GM12865 (cell line): ENCODE results near the gene LOXL4.

ENCODE experiments used
- DNase-seq: peaks from one replicate; pipeline ENCODE4 v3.0.0; 2010; ENCODE audit warnings: low read depth
- H3K4me3 ChIP-seq: 2 replicates; pipeline ENCODE4 v1.5.1; 2011; ENCODE audit warnings: mild to moderate bottlenecking, low read depth, low read length, control low read depth
- TF ChIP-seq, protein P1 (sequence below): IDR thresholded peaks from 2 replicates; pipeline ENCODE4 v1.5.1; 2011; ENCODE audit warnings: low read length, control low read depth, low read depth, inconsistent platforms; ENCODE audit not compliant: insufficient read depth; ENCODE audit errors: missing control alignments

The LOXL4 gene

DNA sequence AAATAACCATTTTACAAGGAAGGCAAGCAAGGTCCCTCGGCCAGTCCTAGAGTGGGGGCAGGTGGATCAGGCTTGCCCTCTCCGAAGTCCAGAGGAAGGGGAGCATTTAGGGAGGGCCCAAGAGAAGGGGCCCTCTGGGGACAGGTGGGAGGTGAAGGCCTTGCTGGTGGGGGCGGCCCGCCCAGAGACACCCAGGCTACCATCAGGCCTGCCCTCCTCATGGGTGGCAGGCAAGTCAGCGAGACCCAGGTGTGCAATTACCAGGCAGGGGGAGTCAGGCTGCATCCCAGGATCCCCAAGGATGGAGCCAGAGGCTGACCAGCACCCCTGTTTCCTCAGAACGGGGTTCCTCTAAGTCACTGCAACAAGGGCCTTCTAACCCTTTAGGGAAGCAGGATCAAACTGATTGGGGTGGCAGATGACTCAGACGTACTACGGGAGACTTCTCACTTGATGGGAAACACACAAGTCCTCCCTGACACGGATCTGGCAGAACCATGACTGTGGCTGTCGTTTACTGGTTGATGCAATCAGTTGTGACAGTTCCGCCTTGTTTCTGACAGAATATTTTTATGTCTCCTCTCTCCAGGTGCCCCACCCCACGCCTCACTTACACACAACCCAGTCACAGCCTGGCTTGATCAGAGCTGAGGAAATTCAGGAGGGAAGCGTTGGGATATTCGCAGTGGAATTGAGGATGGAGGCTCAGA lies 8.2 kb downstream of the LOXL4 start:
- TF ChIP-seq, protein P1, sequence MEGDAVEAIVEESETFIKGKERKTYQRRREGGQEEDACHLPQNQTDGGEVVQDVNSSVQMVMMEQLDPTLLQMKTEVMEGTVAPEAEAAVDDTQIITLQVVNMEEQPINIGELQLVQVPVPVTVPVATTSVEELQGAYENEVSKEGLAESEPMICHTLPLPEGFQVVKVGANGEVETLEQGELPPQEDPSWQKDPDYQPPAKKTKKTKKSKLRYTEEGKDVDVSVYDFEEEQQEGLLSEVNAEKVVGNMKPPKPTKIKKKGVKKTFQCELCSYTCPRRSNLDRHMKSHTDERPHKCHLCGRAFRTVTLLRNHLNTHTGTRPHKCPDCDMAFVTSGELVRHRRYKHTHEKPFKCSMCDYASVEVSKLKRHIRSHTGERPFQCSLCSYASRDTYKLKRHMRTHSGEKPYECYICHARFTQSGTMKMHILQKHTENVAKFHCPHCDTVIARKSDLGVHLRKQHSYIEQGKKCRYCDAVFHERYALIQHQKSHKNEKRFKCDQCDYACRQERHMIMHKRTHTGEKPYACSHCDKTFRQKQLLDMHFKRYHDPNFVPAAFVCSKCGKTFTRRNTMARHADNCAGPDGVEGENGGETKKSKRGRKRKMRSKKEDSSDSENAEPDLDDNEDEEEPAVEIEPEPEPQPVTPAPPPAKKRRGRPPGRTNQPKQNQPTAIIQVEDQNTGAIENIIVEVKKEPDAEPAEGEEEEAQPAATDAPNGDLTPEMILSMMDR, result no peak
- no peak overlapping the region for H3K4me3 ChIP-seq
- no peak for DNase-seq

DNA sequence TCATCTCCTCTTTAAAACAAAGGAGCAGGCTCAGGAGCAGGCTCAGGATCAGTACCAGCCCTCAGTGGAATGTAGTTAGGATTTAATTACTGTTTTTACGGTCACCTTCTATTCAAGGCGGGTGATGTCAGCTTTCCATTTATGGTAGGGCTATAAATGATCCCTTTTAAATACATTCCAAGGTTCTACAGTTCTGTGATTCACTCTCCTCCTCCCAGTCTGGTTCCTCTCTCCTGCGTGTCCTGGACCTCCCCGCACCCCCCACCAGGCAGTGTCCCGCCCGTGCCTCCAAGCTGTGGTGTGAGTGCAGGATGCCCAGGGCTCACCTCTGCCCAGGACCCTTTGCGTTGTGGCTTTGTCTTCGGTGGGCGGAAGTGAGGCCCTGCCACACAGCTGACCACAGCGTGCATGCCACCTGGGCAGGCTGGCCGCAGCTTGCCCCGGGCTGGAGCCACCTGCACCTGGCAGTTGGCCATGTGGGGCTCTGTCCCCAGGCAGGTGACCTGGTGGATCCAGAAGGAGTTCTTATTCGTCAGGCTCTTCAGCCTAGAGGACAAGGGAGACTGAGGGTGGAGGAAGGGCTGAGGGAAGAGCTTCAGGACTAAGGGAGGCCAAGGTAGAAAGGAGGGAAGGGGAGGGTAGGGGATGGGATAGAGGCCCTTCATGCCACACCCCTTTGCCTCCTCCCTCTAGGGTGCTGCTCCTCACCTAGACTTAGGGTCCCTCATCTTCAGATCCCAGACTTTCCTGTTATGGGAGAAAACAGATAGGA lies 9.1 kb downstream of the LOXL4 start:
- DNase-seq, result no peak
- no peak overlapping the region for H3K4me3 ChIP-seq
- TF ChIP-seq, protein P1, result no peak

DNA sequence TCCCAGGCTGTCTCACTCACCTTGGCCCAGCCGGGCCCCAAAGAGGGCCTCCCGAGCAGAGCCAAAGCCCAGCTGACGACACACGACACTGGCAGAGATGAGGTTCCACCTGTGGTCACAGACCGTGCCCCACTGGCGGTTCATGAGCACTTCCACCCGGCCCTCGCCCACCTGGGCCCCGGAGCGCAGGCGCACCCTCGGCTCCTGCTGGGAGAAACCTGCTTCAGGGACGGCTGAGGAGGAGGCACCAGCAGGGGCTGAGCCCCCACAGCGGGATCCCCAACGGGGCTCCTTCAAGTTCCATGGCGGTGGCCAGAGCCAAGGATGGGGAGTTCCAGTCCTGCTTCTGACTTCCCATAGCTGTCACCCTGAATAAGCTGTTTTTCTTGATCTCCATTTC lies 10.0 kb downstream of the LOXL4 start:
- H3K4me3 ChIP-seq, result no peak overlapping the region
- TF ChIP-seq, protein P1, result no peak
- no peak for DNase-seq

DNA sequence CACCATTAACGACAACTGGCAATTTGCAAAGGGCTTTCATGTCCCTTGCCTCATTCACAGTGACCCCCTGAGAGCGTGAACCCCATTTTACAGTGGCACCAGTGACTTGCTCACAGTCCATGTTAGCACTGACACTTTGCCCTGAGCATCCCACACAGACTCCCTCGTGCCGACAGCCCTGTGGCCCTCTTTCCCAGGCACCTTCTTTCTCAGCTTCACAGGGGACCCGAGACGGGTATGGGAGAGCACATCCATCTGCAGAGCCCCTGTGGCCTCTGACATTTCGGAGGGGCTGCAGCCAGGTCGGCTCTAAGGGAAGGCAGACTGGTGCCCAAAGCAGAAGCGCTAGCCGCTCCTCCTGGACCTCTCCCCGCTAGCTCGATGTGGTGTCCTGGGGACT lies 10.8 kb downstream of the LOXL4 start:
- TF ChIP-seq, protein P1, result no peak

DNA sequence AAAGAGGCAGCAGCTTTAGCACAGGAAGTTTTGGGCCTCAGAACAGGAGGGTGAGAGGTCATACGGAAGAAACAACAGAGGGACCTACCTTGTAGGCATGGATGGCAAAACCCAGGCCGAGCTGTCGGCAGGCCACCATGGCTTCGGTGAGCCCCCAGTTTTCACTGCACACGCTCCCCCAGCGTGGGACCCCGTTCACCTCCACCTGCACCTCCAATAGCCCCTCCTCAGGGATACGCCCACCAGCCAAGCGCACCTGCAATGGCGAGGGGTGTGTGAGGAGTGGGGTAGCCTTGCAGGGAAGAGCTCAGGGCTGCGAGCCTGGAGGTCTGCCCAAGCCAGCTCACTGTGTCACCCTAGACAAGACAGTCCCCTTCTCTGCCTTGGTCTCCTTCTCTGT lies 11.3 kb downstream of the LOXL4 start:
- TF ChIP-seq, protein P1, result no peak
- DNase-seq, result no peak
- no peak overlapping the region for H3K4me3 ChIP-seq

More for the DNA sequence above, 10.8 kb downstream of the LOXL4 start:
- DNase-seq, result no peak
- no peak overlapping the region for H3K4me3 ChIP-seq

DNA sequence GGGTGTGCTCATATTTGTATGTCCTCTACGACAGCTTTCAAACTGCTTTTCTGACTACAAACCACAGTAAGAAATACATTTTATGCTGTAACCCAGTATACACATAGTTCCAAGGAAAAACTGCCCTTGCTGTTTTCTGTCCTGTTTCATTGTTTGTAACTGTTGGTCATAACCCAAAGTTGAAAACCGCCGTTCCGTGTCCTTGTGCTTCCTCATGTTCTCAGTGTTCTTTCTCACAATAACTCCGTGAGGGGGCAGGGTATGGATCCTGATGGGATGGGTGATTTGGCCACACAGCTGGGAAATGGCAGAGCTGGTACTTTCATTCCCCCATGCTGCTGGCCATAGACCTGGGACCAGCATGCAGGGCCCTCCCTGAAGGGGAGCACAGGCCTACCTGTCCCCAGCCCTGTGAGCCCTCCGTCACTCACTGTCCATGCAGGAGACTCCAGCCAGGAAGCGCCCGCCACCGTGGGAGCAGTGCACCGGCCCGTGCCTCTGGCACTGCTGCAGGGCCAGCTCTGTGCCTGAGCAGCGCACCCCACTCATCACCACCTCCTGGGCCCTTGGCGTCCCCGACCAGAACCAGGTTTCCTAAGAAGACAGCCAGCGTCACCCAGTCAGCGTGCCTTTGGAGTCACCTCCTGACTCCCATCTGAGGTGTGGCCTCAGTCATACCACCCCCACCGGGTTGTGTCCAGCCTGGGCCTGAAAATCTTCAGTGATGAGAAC lies 12.7 kb downstream of the LOXL4 start:
- no peak overlapping the region for H3K4me3 ChIP-seq
- TF ChIP-seq, protein P1, result no peak
- DNase-seq, result no peak
